Sigmoid colon (tissue), 4 donors: ENCODE measurements around the gene GALNT17.

Experiments
- EP300 ChIP-seq, 4 donors: sonication (generic); formaldehyde crosslinking; IDR thresholded peaks; one replicate each; pipeline ENCODE4 v1.6.1; 2017; ENCODE audit warnings: antibody characterized with exemption in 4 of 4
- POLR2A ChIP-seq, 2 donors: fragments of 450-650 bp; IDR thresholded peaks; one replicate each; pipeline ENCODE4 v1.6.1; 2016; ENCODE audit warnings: antibody characterized with exemption in 2 of 2, mild to moderate bottlenecking in 2 of 2, moderate library complexity in 2 of 2
- POLR2AphosphoS5 ChIP-seq, 4 donors: sonication (generic); formaldehyde crosslinking; IDR thresholded peaks; one replicate each; pipeline ENCODE4 v1.6.1; 2017; ENCODE audit warnings: antibody characterized with exemption in 4 of 4
- TF ChIP-seq, protein P1 (sequence below), 4 experiments: fragments of 450-650 bp in 3 of 4; fragments of 200-600 bp in 1 of 4; IDR thresholded peaks; one replicate each; pipeline ENCODE4 v1.5.1; 2016 to 2019; ENCODE audit warnings: antibody characterized with exemption in 4 of 4, mild to moderate bottlenecking in 3 of 4, moderate library complexity in 2 of 4

DNA sequence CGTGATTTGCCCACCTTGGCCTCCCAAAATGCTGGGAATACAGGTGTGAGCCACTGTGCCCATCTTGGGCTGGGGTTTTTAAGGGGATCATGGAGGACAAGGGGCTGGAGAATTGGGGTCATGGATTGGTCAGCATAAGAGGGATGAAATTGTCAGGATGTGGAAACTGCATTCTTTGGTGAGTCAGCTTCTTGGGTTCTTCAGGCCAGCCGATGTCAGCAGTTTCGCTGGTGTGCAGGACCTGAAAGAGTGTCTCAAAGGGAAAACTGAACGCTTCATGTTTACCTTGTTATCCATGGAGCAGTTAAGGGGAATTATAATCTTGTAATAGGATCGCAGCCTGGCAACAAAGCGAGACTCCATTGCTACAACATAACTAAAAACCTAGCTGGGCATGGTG lies 13.0 kb downstream of the GALNT17 start:
- TF ChIP-seq POLR2A (IDR thresholded peaks at IDR 0.05) (no peak), POLR2AphosphoS5 (IDR thresholded peaks at IDR 0.05) (no peak), EP300 (IDR thresholded peaks at IDR 0.05) (no peak)
- TF ChIP-seq, protein P1, sequence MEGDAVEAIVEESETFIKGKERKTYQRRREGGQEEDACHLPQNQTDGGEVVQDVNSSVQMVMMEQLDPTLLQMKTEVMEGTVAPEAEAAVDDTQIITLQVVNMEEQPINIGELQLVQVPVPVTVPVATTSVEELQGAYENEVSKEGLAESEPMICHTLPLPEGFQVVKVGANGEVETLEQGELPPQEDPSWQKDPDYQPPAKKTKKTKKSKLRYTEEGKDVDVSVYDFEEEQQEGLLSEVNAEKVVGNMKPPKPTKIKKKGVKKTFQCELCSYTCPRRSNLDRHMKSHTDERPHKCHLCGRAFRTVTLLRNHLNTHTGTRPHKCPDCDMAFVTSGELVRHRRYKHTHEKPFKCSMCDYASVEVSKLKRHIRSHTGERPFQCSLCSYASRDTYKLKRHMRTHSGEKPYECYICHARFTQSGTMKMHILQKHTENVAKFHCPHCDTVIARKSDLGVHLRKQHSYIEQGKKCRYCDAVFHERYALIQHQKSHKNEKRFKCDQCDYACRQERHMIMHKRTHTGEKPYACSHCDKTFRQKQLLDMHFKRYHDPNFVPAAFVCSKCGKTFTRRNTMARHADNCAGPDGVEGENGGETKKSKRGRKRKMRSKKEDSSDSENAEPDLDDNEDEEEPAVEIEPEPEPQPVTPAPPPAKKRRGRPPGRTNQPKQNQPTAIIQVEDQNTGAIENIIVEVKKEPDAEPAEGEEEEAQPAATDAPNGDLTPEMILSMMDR (IDR thresholded peaks at IDR 0.05): no peak
